Calu3 (cell line): ENCODE measurements around the gene ZG16B. TPM values are rescaled to one million over a fixed set of nuclear protein-coding genes. Genes with fewer than 3 reads are reported as not detected.

ENCODE experiments used
- BruUV-seq: library from RNA; stranded (reverse); fragments of 400-500 nt; replicated peaks from 2 replicates; lab custom pipeline; 2021; lab: Mats Ljungman, UMichigan
- CTCF ChIA-PET: fragments of 300-600 bp; sonication (Branson Sonifier 250); formaldehyde crosslinking; loops from one replicate; lab custom pipeline; 2022; ENCODE audit warnings: antibody characterized with exemption; lab: Charles Lee
- DNase-seq: peaks from one replicate; pipeline ENCODE4 v3.0.0; 2022
- H3K27ac Mint-ChIP-seq: one replicate; pipeline ENCODE4 v1.8.0; 2022; ENCODE audit warnings: mixed read lengths; ENCODE audit not compliant: unreplicated experiment
- H3K27me3 Mint-ChIP-seq: one replicate; pipeline ENCODE4 v1.8.0; 2022; ENCODE audit warnings: mixed read lengths; ENCODE audit not compliant: unreplicated experiment
- H3K36me3 Mint-ChIP-seq: one replicate; pipeline ENCODE4 v1.8.0; 2022; ENCODE audit warnings: mild to moderate bottlenecking, moderate library complexity, mixed read lengths; ENCODE audit not compliant: insufficient read depth, unreplicated experiment
- H3K4me1 Mint-ChIP-seq: one replicate; pipeline ENCODE4 v1.8.0; 2022; ENCODE audit warnings: mild to moderate bottlenecking, low read depth, mixed read lengths; ENCODE audit not compliant: unreplicated experiment
- H3K4me3 Mint-ChIP-seq: one replicate; pipeline ENCODE4 v1.8.0; 2022; ENCODE audit warnings: mild to moderate bottlenecking, low read depth, moderate library complexity, mixed read lengths; ENCODE audit not compliant: unreplicated experiment
- H3K9me3 Mint-ChIP-seq: one replicate; pipeline ENCODE4 v1.8.0; 2022; ENCODE audit warnings: low read depth, mixed read lengths; ENCODE audit not compliant: unreplicated experiment
- intact Hi-C: fragments of 100-400 bp; cut with micrococcal nuclease; formaldehyde crosslinking; loops from one replicate; pipeline ENCODE4 v1.10.0; 2022; ENCODE audit not compliant: unreplicated experiment
- total RNA-seq: library from RNA; stranded (reverse); gene quantifications from 2 replicates; pipeline ENCODE4 v1.2.3, GENCODE V29; 2022
- TF ChIP-seq, protein P1 (sequence below): fragments of 200-600 bp; IDR thresholded peaks from one replicate; pipeline ENCODE4 v1.8.0; 2022; ENCODE audit warnings: antibody characterized with exemption; ENCODE audit not compliant: unreplicated experiment

Gene ZG16B
- total RNA-seq, 1 experiment from 2014 or later = 10.3 TPM

- no peaks in the 10 kb centered on the region for H3K9me3 Mint-ChIP-seq
- DNase-seq = no peak
- BruUV-seq = no TSS peak
- H3K4me1 Mint-ChIP-seq = peaks cover 20% of the 10 kb centered on the region
- intact Hi-C loops = loop anchor here (5.0 kb wide), 1 partner anchor 43 kb away; the partner anchor contains the start of gene ELOB
- no peaks in the 10 kb centered on the region for H3K36me3 Mint-ChIP-seq
- CTCF ChIA-PET = no interaction called here
- H3K27ac Mint-ChIP-seq = no peak overlapping the region
- no peaks in the 10 kb centered on the region for H3K27me3 Mint-ChIP-seq
- TF ChIP-seq, protein P1, sequence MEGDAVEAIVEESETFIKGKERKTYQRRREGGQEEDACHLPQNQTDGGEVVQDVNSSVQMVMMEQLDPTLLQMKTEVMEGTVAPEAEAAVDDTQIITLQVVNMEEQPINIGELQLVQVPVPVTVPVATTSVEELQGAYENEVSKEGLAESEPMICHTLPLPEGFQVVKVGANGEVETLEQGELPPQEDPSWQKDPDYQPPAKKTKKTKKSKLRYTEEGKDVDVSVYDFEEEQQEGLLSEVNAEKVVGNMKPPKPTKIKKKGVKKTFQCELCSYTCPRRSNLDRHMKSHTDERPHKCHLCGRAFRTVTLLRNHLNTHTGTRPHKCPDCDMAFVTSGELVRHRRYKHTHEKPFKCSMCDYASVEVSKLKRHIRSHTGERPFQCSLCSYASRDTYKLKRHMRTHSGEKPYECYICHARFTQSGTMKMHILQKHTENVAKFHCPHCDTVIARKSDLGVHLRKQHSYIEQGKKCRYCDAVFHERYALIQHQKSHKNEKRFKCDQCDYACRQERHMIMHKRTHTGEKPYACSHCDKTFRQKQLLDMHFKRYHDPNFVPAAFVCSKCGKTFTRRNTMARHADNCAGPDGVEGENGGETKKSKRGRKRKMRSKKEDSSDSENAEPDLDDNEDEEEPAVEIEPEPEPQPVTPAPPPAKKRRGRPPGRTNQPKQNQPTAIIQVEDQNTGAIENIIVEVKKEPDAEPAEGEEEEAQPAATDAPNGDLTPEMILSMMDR = no peak
- H3K4me3 Mint-ChIP-seq = no peak overlapping the region
These were observed 9.9 kb upstream of the ZG16B start for GRCh38 chr16:2819939-2820835.

DNA sequence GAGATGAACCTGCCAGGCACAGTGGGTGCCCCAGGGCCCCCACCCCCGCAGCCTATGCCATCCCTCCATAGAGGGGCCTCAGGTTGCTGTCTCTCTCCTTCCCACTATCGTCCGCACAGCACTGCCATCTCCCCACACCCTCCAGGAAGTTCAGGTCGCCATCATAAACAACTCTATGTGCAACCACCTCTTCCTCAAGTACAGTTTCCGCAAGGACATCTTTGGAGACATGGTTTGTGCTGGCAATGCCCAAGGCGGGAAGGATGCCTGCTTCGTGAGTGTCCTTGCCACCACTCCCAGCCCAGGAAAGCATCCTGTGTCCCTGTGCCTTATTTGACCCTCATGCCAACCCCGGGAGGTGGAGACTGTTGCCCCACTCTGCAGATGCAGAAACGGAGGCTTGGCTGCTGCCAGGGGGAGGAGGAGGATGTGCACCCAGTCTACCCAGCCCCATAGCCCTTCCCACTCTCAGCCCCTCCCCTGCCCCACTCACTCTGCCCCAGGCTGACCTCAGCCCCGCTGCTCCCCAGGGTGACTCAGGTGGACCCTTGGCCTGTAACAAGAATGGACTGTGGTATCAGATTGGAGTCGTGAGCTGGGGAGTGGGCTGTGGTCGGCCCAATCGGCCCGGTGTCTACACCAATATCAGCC lies 9.1 kb upstream of the ZG16B start:
- no TSS peak for BruUV-seq
- no peaks in the 10 kb centered on the region for H3K9me3 Mint-ChIP-seq
- no peak overlapping the region for H3K4me3 Mint-ChIP-seq
- intact Hi-C loops = loop anchor here (5.0 kb wide), 1 partner anchor 44 kb away; the partner anchor contains the start of gene ELOB
- H3K4me1 Mint-ChIP-seq = peaks cover 20% of the 10 kb centered on the region
- CTCF ChIA-PET = no interaction called here
- DNase-seq = no peak
- no peaks in the 10 kb centered on the region for H3K36me3 Mint-ChIP-seq
- no peaks in the 10 kb centered on the region for H3K27me3 Mint-ChIP-seq
- TF ChIP-seq, protein P1 = no peak
- no peak overlapping the region for H3K27ac Mint-ChIP-seq

DNA sequence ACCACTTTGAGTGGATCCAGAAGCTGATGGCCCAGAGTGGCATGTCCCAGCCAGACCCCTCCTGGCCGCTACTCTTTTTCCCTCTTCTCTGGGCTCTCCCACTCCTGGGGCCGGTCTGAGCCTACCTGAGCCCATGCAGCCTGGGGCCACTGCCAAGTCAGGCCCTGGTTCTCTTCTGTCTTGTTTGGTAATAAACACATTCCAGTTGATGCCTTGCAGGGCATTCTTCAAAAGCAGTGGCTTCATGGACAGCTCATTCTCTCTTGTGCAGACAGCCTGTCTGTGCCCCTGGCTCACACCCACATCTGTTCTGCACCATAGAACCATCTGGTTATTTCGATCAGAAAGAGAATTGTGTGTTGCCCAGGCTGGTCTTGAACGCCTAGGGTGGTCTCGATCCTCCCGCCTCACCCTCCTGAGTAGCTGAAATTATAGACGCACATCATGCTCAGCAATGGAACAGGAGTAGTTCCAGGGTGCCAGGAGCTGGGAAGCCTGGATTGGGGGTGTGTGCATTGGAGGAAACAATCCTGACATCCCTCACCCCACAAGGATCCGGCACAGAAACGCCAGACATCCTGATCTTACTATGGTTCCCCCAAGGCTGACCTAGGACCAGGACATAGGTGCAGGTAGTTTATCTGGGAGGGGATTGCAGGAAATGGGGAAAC lies 8.5 kb upstream of the ZG16B start:
- no peak for DNase-seq
- Mint-ChIP-seq H3K36me3 (no peaks in the 10 kb centered on the region), H3K4me3 (no peak overlapping the region), H3K27me3 (no peaks in the 10 kb centered on the region), H3K9me3 (no peaks in the 10 kb centered on the region), H3K27ac (no peak overlapping the region), H3K4me1 (peaks cover 20% of the 10 kb centered on the region)
- TF ChIP-seq, protein P1 = no peak
- intact Hi-C loops = loop anchor here (5.0 kb wide), 1 partner anchor 44 kb away; the partner anchor contains the start of gene ELOB
- CTCF ChIA-PET = no interaction called here
- BruUV-seq = no TSS peak

DNA sequence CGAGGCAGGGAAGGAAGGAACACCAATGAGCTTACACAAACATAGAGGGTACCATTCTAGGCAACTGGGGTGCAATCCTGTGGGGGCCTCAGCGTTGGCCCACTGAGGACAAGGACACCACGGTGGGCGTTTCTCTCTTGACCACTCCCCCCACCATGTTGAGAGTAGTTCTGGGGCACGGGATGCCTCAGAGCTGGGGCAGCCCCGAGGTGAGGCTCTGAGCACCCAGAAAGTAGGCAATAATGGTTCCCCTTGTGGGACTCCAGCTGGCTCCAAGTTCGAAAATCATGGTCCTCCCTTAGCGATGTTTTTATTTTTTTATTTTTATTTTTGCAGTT lies 8.0 kb upstream of the ZG16B start:
- Mint-ChIP-seq H3K9me3 (no peaks in the 10 kb centered on the region), H3K27me3 (no peaks in the 10 kb centered on the region), H3K36me3 (no peaks in the 10 kb centered on the region), H3K27ac (no peak overlapping the region), H3K4me1 (peaks cover 20% of the 10 kb centered on the region), H3K4me3 (no peak overlapping the region)
- DNase-seq = no peak
- intact Hi-C loops = loop anchor here (5.0 kb wide), 1 partner anchor 45 kb away; the partner anchor contains the start of gene ELOB
- TF ChIP-seq, protein P1 = no peak
- CTCF ChIA-PET = no interaction called here
- no TSS peak for BruUV-seq
